H9 (cell line): Measurements from ENCODE around the gene ZNF691. TPM values are rescaled to one million over a fixed set of nuclear protein-coding genes. Genes with fewer than 3 reads are reported as not detected.

Experiments used
- DNase-seq: peaks from one replicate; pipeline ENCODE4 v3.0.0-alpha.2; 2017
- H2AFZ ChIP-seq: one replicate; pipeline ENCODE4 v1.6.1; 2013; ENCODE audit warnings: mild to moderate bottlenecking, low read length, control low read depth, moderate library complexity
- H2AK5ac ChIP-seq: 2 replicates; pipeline ENCODE4 v1.6.1; 2013; ENCODE audit warnings: low read length, control low read depth, mixed read lengths; ENCODE audit not compliant: insufficient read length
- H2BK120ac ChIP-seq: one replicate; pipeline ENCODE4 v1.6.1; 2013; ENCODE audit warnings: low read depth, mild to moderate bottlenecking, low read length, control low read depth, inconsistent platforms; ENCODE audit not compliant: poor library complexity, severe bottlenecking
- H2BK12ac ChIP-seq: 2 replicates; pipeline ENCODE4 v1.6.1; 2013; ENCODE audit warnings: low read length, control low read depth, mixed read lengths, low read depth; ENCODE audit not compliant: insufficient read length
- H2BK15ac ChIP-seq: 2 replicates; pipeline ENCODE4 v1.6.1; 2013; ENCODE audit warnings: low read depth, low read length, control low read depth
- H2BK20ac ChIP-seq: one replicate; pipeline ENCODE4 v1.6.1; 2013; ENCODE audit warnings: low read depth, mild to moderate bottlenecking, low read length, control low read depth, inconsistent platforms; ENCODE audit not compliant: poor library complexity, severe bottlenecking
- H2BK5ac ChIP-seq: 2 replicates; pipeline ENCODE4 v1.6.1; 2013; ENCODE audit warnings: low read length, control low read depth, mixed read lengths; ENCODE audit not compliant: insufficient read length
- H3K14ac ChIP-seq: 2 replicates; pipeline ENCODE4 v1.6.1; 2013; ENCODE audit warnings: low read length, control low read depth; ENCODE audit not compliant: insufficient read depth
- H3K18ac ChIP-seq: 2 replicates; pipeline ENCODE4 v1.6.1; 2013; ENCODE audit warnings: low read depth, mild to moderate bottlenecking, mixed read lengths, low read length, control low read depth; ENCODE audit not compliant: insufficient read length
- H3K23ac ChIP-seq: 2 replicates; pipeline ENCODE4 v1.6.1; 2013; ENCODE audit warnings: low read length, control low read depth, mixed read lengths, low read depth; ENCODE audit not compliant: insufficient read length
- H3K23me2 ChIP-seq: 2 replicates; pipeline ENCODE4 v1.6.1; 2013; ENCODE audit warnings: low read depth, mild to moderate bottlenecking, mixed read lengths, low read length, control low read depth; ENCODE audit not compliant: insufficient read length, poor library complexity, severe bottlenecking
- H3K27ac ChIP-seq: 2 replicates; pipeline ENCODE4 v1.5.1; 2013; ENCODE audit warnings: low read length, control low read depth, mixed read lengths, low read depth; ENCODE audit not compliant: insufficient read length
- H3K27me3 ChIP-seq: 2 replicates; pipeline ENCODE4 v1.6.1; 2013; ENCODE audit warnings: low read length, control low read depth, inconsistent platforms; ENCODE audit not compliant: insufficient read depth
- H3K4ac ChIP-seq: 2 replicates; pipeline ENCODE4 v1.6.1; 2013; ENCODE audit warnings: low read depth, mild to moderate bottlenecking, control low read depth, inconsistent platforms, low read length, moderate library complexity
- H3K4me1 ChIP-seq: 2 replicates; pipeline ENCODE4 v1.6.1; 2013; ENCODE audit warnings: low read length, control low read depth, inconsistent platforms; ENCODE audit not compliant: insufficient read depth
- H3K4me2 ChIP-seq: 2 replicates; pipeline ENCODE4 v1.6.1; 2013; ENCODE audit warnings: low read length, control low read depth, mixed read lengths; ENCODE audit not compliant: insufficient read length, insufficient read depth
- H3K56ac ChIP-seq: 2 replicates; pipeline ENCODE4 v1.6.1; 2013; ENCODE audit warnings: low read depth, mild to moderate bottlenecking, mixed read lengths, low read length, control low read depth; ENCODE audit not compliant: insufficient read length
- H3K79me1 ChIP-seq: 2 replicates; pipeline ENCODE4 v1.6.1; 2013; ENCODE audit warnings: low read depth, mild to moderate bottlenecking, moderate library complexity, low read length, control low read depth, inconsistent platforms; ENCODE audit not compliant: insufficient read depth, poor library complexity, severe bottlenecking
- H3K79me2 ChIP-seq: 2 replicates; pipeline ENCODE4 v1.6.1; 2013; ENCODE audit warnings: low read length, control low read depth, inconsistent platforms; ENCODE audit not compliant: insufficient read depth
- H3K9ac ChIP-seq: 2 replicates; pipeline ENCODE4 v1.6.1; 2013; ENCODE audit warnings: low read length, control low read depth, mixed read lengths; ENCODE audit not compliant: insufficient read length; ENCODE audit errors: extremely low read depth
- H3K9me3 ChIP-seq: one replicate; pipeline ENCODE4 v1.6.1; 2013; ENCODE audit warnings: low read depth, low read length, inconsistent platforms; ENCODE audit not compliant: control insufficient read depth
- H3T11ph ChIP-seq: one replicate; pipeline ENCODE4 v1.6.1; 2013; ENCODE audit warnings: mild to moderate bottlenecking, low read length, control low read depth, inconsistent platforms
- H4K20me1 ChIP-seq: one replicate; pipeline ENCODE4 v1.6.1; 2013; ENCODE audit not compliant: control insufficient read depth, insufficient read length, insufficient read depth
- H4K5ac ChIP-seq: 2 replicates; pipeline ENCODE4 v1.6.1; 2013; ENCODE audit warnings: low read depth, mild to moderate bottlenecking, mixed read lengths, low read length, control low read depth; ENCODE audit not compliant: insufficient read length
- H4K8ac ChIP-seq: replicated peaks from 2 replicates; pipeline ENCODE4 v1.6.1; 2013; ENCODE audit warnings: low read length, control low read depth, mixed read lengths, low read depth; ENCODE audit not compliant: insufficient read length
- H4K91ac ChIP-seq: 2 replicates; pipeline ENCODE4 v1.6.1; 2013; ENCODE audit warnings: low read depth, mild to moderate bottlenecking, moderate library complexity, mixed read lengths, low read length, control low read depth; ENCODE audit not compliant: insufficient read length
- H3K27ac Mint-ChIP-seq, 3 experiments: 2 replicates in 2 of 3; 3 replicates in 1 of 3; pipeline ENCODE4 v1.8.0; 2020 to 2021; ENCODE audit warnings: mixed read lengths in 3 of 3, mild to moderate bottlenecking in 1 of 3, moderate library complexity in 1 of 3
- H3K27me3 Mint-ChIP-seq: 2 replicates; pipeline ENCODE4 v1.8.0; 2021; ENCODE audit warnings: low read depth, mild to moderate bottlenecking, moderate library complexity, mixed read lengths
- H3K36me3 Mint-ChIP-seq, 3 experiments: 2 replicates in 2 of 3; 3 replicates in 1 of 3; pipeline ENCODE4 v1.8.0; 2020 to 2021; ENCODE audit warnings: low read depth in 3 of 3, mixed read lengths in 3 of 3; ENCODE audit not compliant: insufficient read depth in 1 of 3
- H3K4me1 Mint-ChIP-seq, 2 experiments: 2 replicates each; pipeline ENCODE4 v1.8.0; 2020; ENCODE audit warnings: mixed read lengths in 2 of 2
- H3K4me3 Mint-ChIP-seq, 2 experiments: 2 replicates in 1 of 2; 3 replicates in 1 of 2; pipeline ENCODE4 v1.8.0; 2020 to 2021; ENCODE audit warnings: mild to moderate bottlenecking in 2 of 2, mixed read lengths in 2 of 2, moderate library complexity in 1 of 2
- H3K9me3 Mint-ChIP-seq, 2 experiments: 2 replicates in 1 of 2; 3 replicates in 1 of 2; pipeline ENCODE4 v1.8.0; 2020; ENCODE audit warnings: mild to moderate bottlenecking in 2 of 2, mixed read lengths in 2 of 2, moderate library complexity in 1 of 2
- CTCF ChIP-seq: fragments of 200-600 bp; sonication (generic); conservative IDR thresholded peaks from 3 replicates; pipeline ENCODE4 v1.8.0; 2021; ENCODE audit warnings: antibody characterized with exemption, mild to moderate bottlenecking
- WGBS: extraction: QIAGEN DNeasy Blood & Tissue Kit; methylation state at CpG from one replicate; pipeline ENCODE4 v1.1.7; 2013; ENCODE audit warnings: missing lambda C conversion rate, low lambda C conversion rate, mixed read lengths; ENCODE audit not compliant: insufficient read length; ENCODE audit errors: extremely low coverage; 5-methylcytosine and 5-hydroxymethylcytosine counted together
- total RNA-seq: library from RNA; stranded (reverse); gene quantifications from 2 replicates; pipeline ENCODE4 v1.2.1, GENCODE V29; 2021

ZNF691 gene
- total RNA-seq, 1 experiment from 2014 or later = 20.1 TPM

- no peaks in the 10 kb centered on the region; the same call in 1 of the 2 replicates for H3K79me2 ChIP-seq
- Mint-ChIP-seq H3K27me3 (no peaks in the 10 kb centered on the region), H3K27ac (peak overlapping the region in 1 of 3 experiments; percentile 77; a peak in 2 of 7 replicates), H3K36me3 (peaks cover 27 to 46% (median 27%) of the 10 kb centered on the region in 3 experiments), H3K4me1 (peaks cover 20 to 25% of the 10 kb centered on the region in 2 experiments), H3K4me3 (peak overlapping the region; percentile 93 to 94), H3K9me3 (peaks cover 0 to 3% of the 10 kb centered on the region in 2 experiments; a peak in 3 of 5 replicates)
- no peak for DNase-seq
- WGBS = no CpG with 5 or more reads among the region's 10 CpGs
- no peaks in the 10 kb centered on the region for H4K20me1 ChIP-seq
- H3K4ac ChIP-seq = no peak overlapping the region
- H2BK120ac ChIP-seq = no peak overlapping the region
- no peak overlapping the region for H3K27ac ChIP-seq
- H3K27me3 ChIP-seq = no peaks in the 10 kb centered on the region
- H3K56ac ChIP-seq = no peak overlapping the region
- no peak overlapping the region for H4K8ac ChIP-seq
- H3T11ph ChIP-seq = no peak overlapping the region
- no peak for TF ChIP-seq CTCF
- no peak overlapping the region for H2BK15ac ChIP-seq
- H4K5ac ChIP-seq = no peak overlapping the region
- H3K9ac ChIP-seq = peak overlapping the region; percentile 41
- H3K14ac ChIP-seq = no peak overlapping the region
- H2BK12ac ChIP-seq = no peak overlapping the region
- no peak overlapping the region for H4K91ac ChIP-seq
- peak overlapping the region; percentile 67 for H3K4me2 ChIP-seq
- H3K9me3 ChIP-seq = no peaks in the 10 kb centered on the region
- no peak overlapping the region for H2AK5ac ChIP-seq
- H3K23me2 ChIP-seq = peaks cover 6% of the 10 kb centered on the region
- H3K18ac ChIP-seq = no peak overlapping the region
- H3K79me1 ChIP-seq = peaks cover 4% of the 10 kb centered on the region
- no peak overlapping the region for H2BK5ac ChIP-seq
- H2BK20ac ChIP-seq = no peak overlapping the region
- no peak overlapping the region for H2AFZ ChIP-seq
- H3K23ac ChIP-seq = no peak overlapping the region
- peaks cover 2% of the 10 kb centered on the region; the same call in 1 of the 2 replicates for H3K4me1 ChIP-seq
Observed at GRCh38 chr1:42845866-42846256, 552 bp upstream of the ZNF691 start.
